ENCODE data around the gene URGCP.

- TF ChIP-seq CTCF (conservative IDR thresholded peaks at IDR 0.05 in 1 of 2, IDR thresholded peaks at IDR 0.05 in 1 of 2; ENCODE audit: extremely low read depth in 1 of 2, insufficient read depth in 1 of 2, low read depth in 1 of 2, low read length in 2 of 2) (no peak), EZH2 (IDR thresholded peaks at IDR 0.05; ENCODE audit: borderline replicate concordance, low read length) (no peak)
Measured at GRCh38 chr7:43879477-43879876, 26.9 kb downstream of the URGCP start.
